GM12878 (cell line): ENCODE data around the gene SSTR4.

Experiments used
- ATF3 ChIP-seq: IDR thresholded peaks from 2 replicates; pipeline ENCODE4 v1.6.1; 2011; ENCODE audit warnings: low read depth, mild to moderate bottlenecking, low read length, moderate library complexity, borderline replicate concordance; ENCODE audit errors: extremely low read depth
- CHD1 ChIP-seq: IDR thresholded peaks from 2 replicates; pipeline ENCODE4 v1.6.1; 2012; ENCODE audit warnings: low read depth, low read length, improper control_type of control experiment
- CTCF ChIP-seq, 3 experiments: IDR thresholded peaks in 2 of 3; conservative IDR thresholded peaks in 1 of 3; 2 replicates each; pipeline ENCODE4 v1.5.1; 2011; ENCODE audit warnings: low read depth in 3 of 3, low read length in 3 of 3, mild to moderate bottlenecking in 3 of 3, control low read depth in 2 of 3, moderate library complexity in 2 of 3, inconsistent platforms in 1 of 3, mixed read lengths in 1 of 3; ENCODE audit not compliant: control insufficient read depth in 2 of 3, insufficient read depth in 1 of 3; ENCODE audit errors: extremely low read depth in 1 of 3
- EZH2 ChIP-seq: IDR thresholded peaks from 2 replicates; pipeline ENCODE4 v1.6.1; 2012; ENCODE audit warnings: low read depth, mild to moderate bottlenecking, control low read depth, inconsistent platforms, low read length, borderline replicate concordance; ENCODE audit not compliant: control insufficient read depth
- RFX5 ChIP-seq: IDR thresholded peaks from 2 replicates; pipeline ENCODE4 v1.6.1; 2011; ENCODE audit warnings: low read depth, low read length, improper control_type of control experiment
- ZBTB33 ChIP-seq: fragments of 450-650 bp; IDR thresholded peaks from 2 replicates; pipeline ENCODE4 v1.6.1; 2017; ENCODE audit warnings: mild to moderate bottlenecking

GRCh38 chr20:23084282-23084844, 49.3 kb downstream of the SSTR4 start:
- TF ChIP-seq CHD1 (no peak), CTCF (IDR thresholded peaks at IDR 0.05 in 2 of 3, conservative IDR thresholded peaks at IDR 0.05 in 1 of 3; ENCODE audit: control insufficient read depth in 2 of 3, extremely low read depth in 1 of 3, insufficient read depth in 1 of 3, low read depth in 3 of 3, low read length in 3 of 3) (no peak), ATF3 (no peak), ZBTB33 (no peak), EZH2 (no peak), RFX5 (no peak)
